ENCODE measurements around the gene TMEM218. TPM values are rescaled to one million over a fixed set of nuclear protein-coding genes. Genes with fewer than 3 reads are reported as not detected.
A peak's percentile ranks its signal among the peaks of the same experiment; 100 is the strongest.

TMEM218 gene
- total RNA-seq, 4 donors from 2014 or later, result 2.6 to 18.2 (median 10.6) TPM

DNA sequence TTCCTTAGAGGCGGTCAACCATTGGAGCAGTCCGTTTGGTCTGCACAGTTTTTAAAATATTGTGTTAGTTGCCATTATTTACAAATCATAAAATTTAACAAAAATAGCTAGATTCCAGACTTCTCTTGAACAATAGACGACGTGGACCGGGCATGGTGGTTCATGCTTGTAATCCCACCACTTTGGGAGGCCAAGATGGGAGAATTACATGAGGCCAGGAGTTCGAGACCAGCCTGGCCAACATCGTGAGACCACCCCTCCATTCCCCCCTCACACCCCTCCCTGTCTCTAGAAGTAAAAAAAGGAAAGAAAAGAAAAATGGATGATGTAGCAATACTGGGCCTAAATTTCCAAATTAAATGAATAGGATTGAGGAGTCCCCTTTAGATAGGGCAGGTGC, 47.4 kb downstream of the TMEM218 start:
- DNase-seq, result no peak
- Histone ChIP-seq H3K36me3 (no peaks in the 10 kb centered on the region), H3K4me3 (peak overlapping the region in 2 of 4 donors; percentile 49 to 65), H3K27me3 (peaks cover 39% of the 10 kb centered on the region), H3K27ac (peak overlapping the region in 1 of 4 donors; percentile 9), H3K9me3 (no peaks in the 10 kb centered on the region), H3K4me1 (peaks cover 6 to 10% (median 8%) of the 10 kb centered on the region in 4 donors)
- TF ChIP-seq POLR2AphosphoS5 (IDR thresholded peaks at IDR 0.05) (no peak), POLR2A (IDR thresholded peaks at IDR 0.05) (no peak), EP300 (IDR thresholded peaks at IDR 0.05; ENCODE audit: low read depth) (no peak)
- TF ChIP-seq, protein P1, sequence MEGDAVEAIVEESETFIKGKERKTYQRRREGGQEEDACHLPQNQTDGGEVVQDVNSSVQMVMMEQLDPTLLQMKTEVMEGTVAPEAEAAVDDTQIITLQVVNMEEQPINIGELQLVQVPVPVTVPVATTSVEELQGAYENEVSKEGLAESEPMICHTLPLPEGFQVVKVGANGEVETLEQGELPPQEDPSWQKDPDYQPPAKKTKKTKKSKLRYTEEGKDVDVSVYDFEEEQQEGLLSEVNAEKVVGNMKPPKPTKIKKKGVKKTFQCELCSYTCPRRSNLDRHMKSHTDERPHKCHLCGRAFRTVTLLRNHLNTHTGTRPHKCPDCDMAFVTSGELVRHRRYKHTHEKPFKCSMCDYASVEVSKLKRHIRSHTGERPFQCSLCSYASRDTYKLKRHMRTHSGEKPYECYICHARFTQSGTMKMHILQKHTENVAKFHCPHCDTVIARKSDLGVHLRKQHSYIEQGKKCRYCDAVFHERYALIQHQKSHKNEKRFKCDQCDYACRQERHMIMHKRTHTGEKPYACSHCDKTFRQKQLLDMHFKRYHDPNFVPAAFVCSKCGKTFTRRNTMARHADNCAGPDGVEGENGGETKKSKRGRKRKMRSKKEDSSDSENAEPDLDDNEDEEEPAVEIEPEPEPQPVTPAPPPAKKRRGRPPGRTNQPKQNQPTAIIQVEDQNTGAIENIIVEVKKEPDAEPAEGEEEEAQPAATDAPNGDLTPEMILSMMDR (IDR thresholded peaks at IDR 0.05), result no peak
- intact Hi-C loops (cut with DNase I; ENCODE audit: low total_unique reads) (no loop called here), in situ Hi-C loops (cut with MboI; ENCODE audit: low pct_ligation_motif_present in 1 of 4, low pct_unique_long_range_greater_than_20kb in 1 of 4, low sequenced_read_pairs in 3 of 4) (no loop called here)
- WGBS, 2 donors (ENCODE audit: low coverage in 1 of 2), result 62 to 63% methylated on average over 4 to 7 of the region's 7 CpGs

DNA sequence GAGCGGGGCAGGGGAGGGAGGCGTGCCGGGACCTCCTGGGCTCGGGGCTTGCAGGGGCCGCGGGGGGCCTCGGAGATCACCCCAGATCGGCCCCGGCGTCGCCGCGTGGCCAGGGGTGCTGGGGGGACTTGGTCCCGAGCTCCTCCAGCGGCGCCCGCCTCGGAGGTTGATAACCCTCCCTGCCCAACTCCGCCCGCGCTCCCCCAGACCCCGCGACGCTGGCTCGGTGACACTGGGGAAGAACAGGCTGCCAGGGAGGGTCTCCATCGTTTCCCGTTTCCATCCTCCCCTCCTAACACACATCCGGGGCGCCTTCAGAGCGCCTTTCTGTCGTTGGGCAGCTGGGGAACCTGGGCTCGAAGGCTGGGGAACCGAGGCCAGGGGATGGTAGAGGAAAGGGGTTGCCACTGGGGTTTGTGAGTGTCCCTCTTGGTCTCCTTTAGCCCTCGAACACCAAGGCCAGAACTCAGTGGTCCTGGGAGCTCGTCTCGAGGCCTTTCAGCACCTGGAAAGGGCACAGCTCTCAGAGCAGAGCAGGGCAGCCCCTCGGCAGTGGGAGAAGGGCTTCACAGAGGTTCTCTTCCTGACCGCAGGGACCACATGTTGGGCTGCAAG, 47.9 kb downstream of the TMEM218 start:
- DNase-seq, result no peak
- no peaks in the 10 kb centered on the region for H3K36me3 ChIP-seq
- intact Hi-C loops (cut with DNase I; ENCODE audit: low total_unique reads), result no loop called here
- peak overlapping the region; percentile 46 to 65 (median 51) for H3K4me3 ChIP-seq
- 9% methylated on average over 30 of the region's 38 CpGs; no CpG with 5 or more reads in 1 of the 2 donors for WGBS, 2 donors (ENCODE audit: low coverage in 1 of 2)
- peaks cover 6 to 10% (median 8%) of the 10 kb centered on the region in 4 donors for H3K4me1 ChIP-seq
- H3K27me3 ChIP-seq, result peaks cover 39% of the 10 kb centered on the region
- no peaks in the 10 kb centered on the region for H3K9me3 ChIP-seq
- no peak for TF ChIP-seq POLR2AphosphoS5 (IDR thresholded peaks at IDR 0.05)
- TF ChIP-seq POLR2A (IDR thresholded peaks at IDR 0.05), result no peak
- TF ChIP-seq EP300 (IDR thresholded peaks at IDR 0.05; ENCODE audit: low read depth), result no peak
- TF ChIP-seq, protein P1 (IDR thresholded peaks at IDR 0.05), result no peak
- in situ Hi-C loops (cut with MboI; ENCODE audit: low pct_ligation_motif_present in 1 of 4, low pct_unique_long_range_greater_than_20kb in 1 of 4, low sequenced_read_pairs in 3 of 4), result no loop called here
- peak overlapping the region; percentile 27 to 58 (median 55) for H3K27ac ChIP-seq

DNA sequence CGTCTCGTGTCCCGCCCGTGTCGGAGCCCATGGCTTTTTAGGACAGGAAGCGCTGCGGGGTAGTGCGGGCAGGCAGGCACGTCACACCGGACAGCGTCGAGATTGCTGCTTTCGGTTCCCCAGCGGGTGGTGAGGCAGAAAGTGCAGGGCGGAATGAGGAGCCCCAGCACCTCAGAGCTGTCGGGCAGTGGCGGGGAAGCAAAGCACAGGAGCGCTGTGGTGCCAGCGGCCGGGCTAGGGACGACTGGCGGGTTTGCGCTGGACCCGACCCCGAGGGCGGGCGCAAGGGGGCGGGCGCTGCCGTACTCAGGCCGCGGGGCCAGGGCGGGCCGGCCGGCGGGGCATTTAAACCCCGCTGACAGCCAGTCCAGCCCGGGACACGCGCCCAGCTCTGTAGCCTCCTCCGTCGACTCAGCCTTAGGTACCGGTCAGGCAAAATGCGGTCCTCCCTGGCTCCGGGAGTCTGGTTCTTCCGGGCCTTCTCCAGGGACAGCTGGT, 48.4 kb downstream of the TMEM218 start, which contains the start of gene SLC37A2:
Gene SLC37A2, plus strand, starts transcription at position 375 of the 498 bp plus-strand sequence. Its CDS starts 63 bp downstream, at position 438.
- intact Hi-C loops (cut with DNase I; ENCODE audit: low total_unique reads), result no loop called here
- peaks cover 39% of the 10 kb centered on the region for H3K27me3 ChIP-seq
- no peaks in the 10 kb centered on the region for H3K36me3 ChIP-seq
- H3K9me3 ChIP-seq, result no peaks in the 10 kb centered on the region
- H3K4me3 ChIP-seq, result peak within 1 kb of the TSS; percentile 46 to 65 (median 51)
- H3K27ac ChIP-seq, result peak within 1 kb of the TSS; percentile 27 to 58 (median 55)
- TF ChIP-seq POLR2AphosphoS5 (IDR thresholded peaks at IDR 0.05) (peak; percentile 45 to 76 (median 51)), POLR2A (IDR thresholded peaks at IDR 0.05) (peak; percentile 62), EP300 (IDR thresholded peaks at IDR 0.05; ENCODE audit: low read depth) (no peak)
- TF ChIP-seq, protein P1 (IDR thresholded peaks at IDR 0.05), result peak in 2 of 5 experiments; percentile 20 to 22
- H3K4me1 ChIP-seq, result peaks cover 6 to 10% (median 8%) of the 10 kb centered on the region in 4 donors
- peak; percentile 73 for DNase-seq
- in situ Hi-C loops (cut with MboI; ENCODE audit: low pct_ligation_motif_present in 1 of 4, low pct_unique_long_range_greater_than_20kb in 1 of 4, low sequenced_read_pairs in 3 of 4), result no loop called here
- WGBS, 2 donors (ENCODE audit: low coverage in 1 of 2), result 0% methylated on average over 22 of the region's 46 CpGs; no CpG with 5 or more reads in 1 of the 2 donors

DNA sequence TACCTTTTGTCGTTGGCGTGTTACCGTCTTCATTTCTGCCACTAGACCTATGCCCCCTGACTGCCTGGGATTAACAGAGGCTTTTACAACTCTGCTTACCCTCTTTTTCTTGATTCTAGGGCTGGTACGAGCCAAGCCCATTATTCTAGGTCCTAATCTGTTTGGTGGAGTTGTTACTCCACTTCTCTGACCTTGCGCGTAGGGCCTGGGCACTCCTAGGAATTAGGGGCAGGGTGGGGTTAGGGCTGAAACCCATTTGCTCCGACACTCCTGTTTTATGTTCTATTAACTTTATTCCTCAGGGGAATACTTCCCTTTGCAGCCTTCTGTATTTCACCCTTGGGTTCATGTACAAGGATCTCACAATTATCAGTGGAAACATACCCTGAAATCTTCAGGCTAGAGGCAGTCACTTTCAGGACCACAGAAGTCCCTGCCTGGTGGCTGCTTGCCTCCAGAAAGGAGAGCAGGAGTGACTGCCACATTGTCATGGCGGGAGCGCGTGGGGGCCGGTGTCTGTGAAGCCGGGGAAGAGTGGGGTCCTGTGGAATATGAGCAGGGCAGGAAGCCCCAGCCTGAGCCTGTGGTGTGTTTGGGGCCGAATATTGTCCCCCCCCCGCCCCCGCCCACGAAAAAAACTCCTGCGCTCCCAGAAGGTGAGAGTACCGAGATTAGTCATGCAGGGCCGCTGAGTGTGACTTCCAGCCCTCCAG, 49.1 kb downstream of the TMEM218 start:
- Histone ChIP-seq H3K9me3 (no peaks in the 10 kb centered on the region), H3K36me3 (no peaks in the 10 kb centered on the region), H3K27ac (peak overlapping the region; percentile 27 to 58 (median 55)), H3K27me3 (peaks cover 39% of the 10 kb centered on the region), H3K4me1 (peaks cover 6 to 10% (median 8%) of the 10 kb centered on the region in 4 donors), H3K4me3 (peak overlapping the region; percentile 46 to 65 (median 51))
- TF ChIP-seq, protein P1 (IDR thresholded peaks at IDR 0.05), result no peak
- TF ChIP-seq EP300 (IDR thresholded peaks at IDR 0.05; ENCODE audit: low read depth) (no peak), POLR2A (IDR thresholded peaks at IDR 0.05) (no peak), POLR2AphosphoS5 (IDR thresholded peaks at IDR 0.05) (no peak)
- in situ Hi-C loops (cut with MboI; ENCODE audit: low pct_ligation_motif_present in 1 of 4, low pct_unique_long_range_greater_than_20kb in 1 of 4, low sequenced_read_pairs in 3 of 4), result no loop called here
- WGBS, 2 donors (ENCODE audit: low coverage in 1 of 2), result 49 to 83% methylated on average over 7 to 19 of the region's 19 CpGs
- intact Hi-C loops (cut with DNase I; ENCODE audit: low total_unique reads), result no loop called here
- no peak for DNase-seq

All from transverse colon (tissue), 4 donors.